Muscle of arm (tissue), 12 donors: ENCODE measurements around the gene PARD3. TPM values are rescaled to one million over a fixed set of nuclear protein-coding genes. Genes with fewer than 3 reads are reported as not detected.
"Not testable (repeated sequence)": the region's sequence is repeated elsewhere in the genome, so short reads cannot be mapped to it uniquely, and the experiment has no call there.

Experiments used
- DNase-seq: peaks from one replicate; pipeline ENCODE4 v3.0.0-alpha.2; 2013
- polyA plus RNA-seq, 12 donors: library from polyadenylated mRNA; unstranded; fragments of 120-200 nt; gene quantifications; one replicate each; pipeline ENCODE4 v1.2.1, GENCODE V29; 2013; ENCODE audit not compliant: insufficient read length in 12 of 12

PARD3 gene
- polyA plus RNA-seq, 12 donors = 40.7 to 93.0 (median 44.5) TPM; not detected in 1

- no peak for DNase-seq
Measured at GRCh38 chr10:34392641-34393170, 422.4 kb downstream of the PARD3 start.

GRCh38 chr10:34391168-34391567 lies 423.9 kb downstream of the PARD3 start:
- DNase-seq = not testable (repeated sequence)

- no peak for DNase-seq
Measured at GRCh38 chr10:34389801-34390200, 425.3 kb downstream of the PARD3 start.

- no peak for DNase-seq
Measured at GRCh38 chr10:34386921-34387320, 428.2 kb downstream of the PARD3 start.

- DNase-seq = no peak
Measured at GRCh38 chr10:34384372-34384771, 430.7 kb downstream of the PARD3 start.

- no peak for DNase-seq
Measured at GRCh38 chr10:34382626-34383025, 432.5 kb downstream of the PARD3 start.

GRCh38 chr10:34380856-34381255 lies 434.2 kb downstream of the PARD3 start:
- no peak for DNase-seq

- no peak for DNase-seq
Measured at GRCh38 chr10:34378297-34378696, 436.8 kb downstream of the PARD3 start.

GRCh38 chr10:34377833-34378232 lies 437.3 kb downstream of the PARD3 start:
- no peak for DNase-seq

GRCh38 chr10:34374356-34375045 lies 440.6 kb downstream of the PARD3 start:
- no peak for DNase-seq

- peak; percentile 28 for DNase-seq
Measured at GRCh38 chr10:34373211-34373610, 441.9 kb downstream of the PARD3 start.

- DNase-seq = no peak
Measured at GRCh38 chr10:34372509-34372908, 442.6 kb downstream of the PARD3 start.

GRCh38 chr10:34370126-34370525 lies 445.0 kb downstream of the PARD3 start:
- no peak for DNase-seq

GRCh38 chr10:34369120-34369519 lies 446.0 kb downstream of the PARD3 start:
- no peak for DNase-seq

- DNase-seq = no peak
Measured at GRCh38 chr10:34364253-34365037, 450.7 kb downstream of the PARD3 start.

GRCh38 chr10:34360984-34361383 lies 454.1 kb downstream of the PARD3 start:
- no peak for DNase-seq

GRCh38 chr10:34359435-34359813 lies 455.7 kb downstream of the PARD3 start:
- DNase-seq = no peak

GRCh38 chr10:34358729-34359434 lies 456.2 kb downstream of the PARD3 start:
- DNase-seq = no peak

- DNase-seq = no peak
Measured at GRCh38 chr10:34356463-34356862, 458.6 kb downstream of the PARD3 start.

GRCh38 chr10:34353530-34353929 lies 461.6 kb downstream of the PARD3 start:
- not testable (repeated sequence) for DNase-seq

GRCh38 chr10:34352599-34353204 lies 462.4 kb downstream of the PARD3 start:
- not testable (repeated sequence) for DNase-seq

- DNase-seq = no peak
Measured at GRCh38 chr10:34351161-34351560, 463.9 kb downstream of the PARD3 start.
